Brain microvascular endothelial cell (primary cell): ENCODE measurements around the gene CEP97.

Source experiments
- DNase-seq: peaks from one replicate; pipeline ENCODE4 v3.0.0-alpha.2; 2020
- H3K27ac ChIP-seq: fragments of 250-450 bp; sonication (Bioruptor Pico); 2 replicates; pipeline ENCODE4 v1.5.1; 2020; ENCODE audit warnings: mild to moderate bottlenecking, moderate library complexity
- H3K27me3 ChIP-seq: fragments of 250-450 bp; sonication (Bioruptor Pico); replicated peaks from 2 replicates; pipeline ENCODE4 v1.5.1; 2020; ENCODE audit warnings: mild to moderate bottlenecking
- H3K36me3 ChIP-seq: fragments of 250-450 bp; sonication (Bioruptor Pico); replicated peaks from 2 replicates; pipeline ENCODE4 v1.5.1; 2020; ENCODE audit warnings: mild to moderate bottlenecking
- H3K4me3 ChIP-seq: 2 replicates; pipeline ENCODE4 v1.5.1; 2011; ENCODE audit warnings: low read depth, mild to moderate bottlenecking, control low read depth, low read length, moderate library complexity
- CTCF ChIP-seq: IDR thresholded peaks from 2 replicates; pipeline ENCODE4 v1.5.1; 2011; ENCODE audit warnings: low read depth, mild to moderate bottlenecking, moderate library complexity, low read length, control low read depth, inconsistent platforms; ENCODE audit errors: missing control alignments
- in situ Hi-C: cut with HindIII; loops from 2 replicates; pipeline ENCODE4 v1.10.0; 2017; ENCODE audit warnings: low sequenced_read_pairs, low pct_ligation_motif_present

Gene CEP97

DNA sequence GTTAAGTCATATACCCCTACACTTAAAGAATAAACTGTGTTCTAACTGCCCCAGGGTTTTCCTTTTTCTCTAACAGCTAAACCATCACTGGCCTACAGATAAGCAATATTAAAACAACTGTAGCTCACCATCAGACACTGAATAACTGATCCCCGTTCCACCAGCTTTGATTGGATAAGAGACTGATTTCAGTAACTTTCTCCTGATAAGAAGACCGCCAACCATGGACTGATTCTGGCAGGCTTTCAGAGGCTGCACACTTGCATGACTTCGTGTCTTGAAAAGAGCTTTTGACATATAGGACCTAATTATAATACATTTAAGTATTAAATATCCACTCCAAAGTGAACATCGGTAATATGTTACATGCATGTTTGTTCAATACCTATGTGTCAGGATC, 15.3 kb upstream of the CEP97 start:
- in situ Hi-C loops = no loop called here
- no peak overlapping the region for H3K27ac ChIP-seq
- TF ChIP-seq CTCF = no peak
- no peak overlapping the region for H3K4me3 ChIP-seq
- no peaks in the 10 kb centered on the region for H3K27me3 ChIP-seq
- DNase-seq = no peak
- H3K36me3 ChIP-seq = no peaks in the 10 kb centered on the region

DNA sequence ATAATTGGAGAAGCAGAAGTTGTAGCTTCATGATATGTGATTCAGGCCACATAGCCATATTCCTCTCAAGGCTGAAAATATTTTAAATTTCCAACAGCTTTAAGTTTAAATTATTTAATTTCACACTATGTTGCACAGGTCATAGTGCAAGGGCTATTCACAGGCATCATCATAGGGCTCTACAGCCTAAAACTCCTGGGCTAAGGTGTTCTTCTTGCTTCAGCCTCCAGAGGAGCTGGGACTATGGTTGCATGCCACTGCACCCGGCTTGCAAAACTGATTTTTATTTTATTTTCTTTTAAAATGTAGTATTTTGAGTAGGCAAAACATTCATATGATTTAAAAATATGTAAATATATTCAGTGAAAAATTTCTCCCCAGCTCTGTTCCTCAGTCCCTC, 6.0 kb upstream of the CEP97 start:
- in situ Hi-C loops = no loop called here
- no peak overlapping the region for H3K27ac ChIP-seq
- H3K27me3 ChIP-seq = no peaks in the 10 kb centered on the region
- no peak for TF ChIP-seq CTCF
- no peak overlapping the region for H3K4me3 ChIP-seq
- no peaks in the 10 kb centered on the region for H3K36me3 ChIP-seq
- DNase-seq = no peak

DNA sequence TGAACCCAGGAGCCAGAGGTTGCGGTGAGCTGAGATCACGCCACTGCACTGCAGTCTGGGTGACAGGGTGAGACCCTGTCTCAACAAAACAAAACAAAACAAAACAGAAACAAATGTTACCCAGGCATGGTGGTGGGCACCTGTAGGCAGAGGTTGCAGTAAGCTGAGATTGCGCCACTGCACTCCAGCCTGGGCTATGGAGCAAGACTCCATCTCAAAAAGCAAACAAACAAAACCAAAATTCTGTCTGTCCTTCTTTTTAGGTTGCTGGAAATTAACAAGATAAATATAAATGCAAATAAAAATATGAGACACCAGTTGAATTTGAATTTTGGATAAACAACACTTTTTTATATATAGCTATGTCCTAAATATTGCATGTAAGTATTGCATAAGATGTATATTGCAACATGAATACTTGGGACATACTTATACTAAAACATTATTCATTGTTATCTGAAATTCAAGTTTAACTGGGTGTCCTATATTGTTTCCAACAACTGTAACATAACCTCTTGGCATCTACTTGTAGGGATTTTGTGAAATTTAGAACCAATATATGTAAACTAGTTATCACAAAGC, 4.7 kb upstream of the CEP97 start:
- Histone ChIP-seq H3K27me3 (no peaks in the 10 kb centered on the region), H3K4me3 (no peak overlapping the region), H3K36me3 (no peaks in the 10 kb centered on the region), H3K27ac (no peak overlapping the region)
- TF ChIP-seq CTCF = no peak
- DNase-seq = no peak
- in situ Hi-C loops = no loop called here

GRCh38 chr3:101720851-101721840, 3.3 kb upstream of the CEP97 start:
- no peak overlapping the region for H3K27ac ChIP-seq
- TF ChIP-seq CTCF = no peak
- no peak for DNase-seq
- in situ Hi-C loops = no loop called here
- H3K36me3 ChIP-seq = no peaks in the 10 kb centered on the region
- no peaks in the 10 kb centered on the region for H3K27me3 ChIP-seq
- no peak overlapping the region for H3K4me3 ChIP-seq

GRCh38 chr3:101722394-101723173, 1.8 kb upstream of the CEP97 start:
- TF ChIP-seq CTCF = no peak
- Histone ChIP-seq H3K36me3 (no peaks in the 10 kb centered on the region), H3K27me3 (no peaks in the 10 kb centered on the region), H3K4me3 (no peak overlapping the region), H3K27ac (no peak overlapping the region)
- DNase-seq = no peak
- in situ Hi-C loops = no loop called here
